H1 (cell line): Measurements from ENCODE around the gene ROBO4. TPM values are rescaled to one million over a fixed set of nuclear protein-coding genes. Genes with fewer than 3 reads are reported as not detected.
A peak's percentile ranks its signal among the peaks of the same experiment; 100 is the strongest.

Source experiments
- CTCF ChIA-PET: fragments of 300-600 bp; sonication (Branson Sonifier 250); formaldehyde crosslinking; loops from one replicate; lab custom pipeline; 2021; ENCODE audit not compliant: partially characterized antibody; lab: Charles Lee
- POLR2A ChIA-PET: fragments of 300-600 bp; sonication (Branson Sonifier 250); formaldehyde crosslinking; loops from one replicate; lab custom pipeline; 2021; ENCODE audit warnings: inconsistent platforms; ENCODE audit not compliant: partially characterized antibody; lab: Charles Lee
- DNase-seq, 2 experiments: peaks; one replicate each; pipeline versions ENCODE4 v3.0.0 to v3.0.0-alpha.2; 2010 to 2022; ENCODE audit warnings: low spot score in 2 of 2, low read depth in 1 of 2, mixed read lengths in 1 of 2
- FAIRE-seq: peaks from 2 replicates; lab custom pipeline; 2011; peaks lifted over from hg19 to GRCh38; lab: Jason Lieb, UNC
- H2AFZ ChIP-seq: 2 replicates; pipeline ENCODE4 v1.8.1; 2012; ENCODE audit warnings: low read length, inconsistent platforms
- H2AK5ac ChIP-seq: 2 replicates; pipeline ENCODE4 v1.6.1; 2013; ENCODE audit warnings: low read depth, low read length
- H2BK120ac ChIP-seq: replicated peaks from 2 replicates; pipeline ENCODE3; 2013; ENCODE audit warnings: low read depth, low read length, inconsistent platforms
- H2BK12ac ChIP-seq: 2 replicates; pipeline ENCODE4 v1.6.1; 2013; ENCODE audit warnings: low read depth, low read length
- H2BK15ac ChIP-seq: 2 replicates; pipeline ENCODE4 v1.6.1; 2013; ENCODE audit warnings: low read length
- H2BK20ac ChIP-seq: 2 replicates; pipeline ENCODE4 v1.6.1; 2013; ENCODE audit warnings: low read length
- H2BK5ac ChIP-seq: 2 replicates; pipeline ENCODE4 v1.6.1; 2013; ENCODE audit warnings: low read depth, low read length
- H3K14ac ChIP-seq: 2 replicates; pipeline ENCODE4 v1.6.1; 2013; ENCODE audit warnings: inconsistent platforms; ENCODE audit not compliant: insufficient read length
- H3K18ac ChIP-seq: 2 replicates; pipeline ENCODE4 v1.6.1; 2013; ENCODE audit warnings: low read length; ENCODE audit errors: extremely low read depth
- H3K23ac ChIP-seq: 2 replicates; pipeline ENCODE4 v1.6.1; 2013; ENCODE audit warnings: inconsistent platforms; ENCODE audit not compliant: insufficient read length
- H3K23me2 ChIP-seq: 2 replicates; pipeline ENCODE4 v1.6.1; 2013; ENCODE audit warnings: low read depth, low read length
- H3K27ac ChIP-seq: 2 replicates; pipeline ENCODE4 v1.6.1; 2011; ENCODE audit warnings: low read depth, low read length, inconsistent platforms
- H3K27me3 ChIP-seq, 4 experiments: replicated peaks in 1 of 4; 1 replicate in 1 of 4; 2 replicates in 3 of 4; pipeline versions ENCODE4 v1.6.1 to v1.8.1; 2011 to 2013; ENCODE audit warnings: low read length in 3 of 4, mild to moderate bottlenecking in 3 of 4, inconsistent platforms in 2 of 4, mixed read lengths in 2 of 4, moderate library complexity in 1 of 4; ENCODE audit not compliant: control insufficient read depth in 3 of 4, insufficient read depth in 3 of 4; ENCODE audit errors: extremely low read depth in 1 of 4
- H3K36me3 ChIP-seq, 4 experiments: 2 replicates each; pipeline versions ENCODE4 v1.6.1 to v1.8.1; 2011 to 2013; ENCODE audit warnings: mild to moderate bottlenecking in 4 of 4, low read length in 3 of 4, moderate library complexity in 2 of 4, control low read depth in 1 of 4, inconsistent platforms in 1 of 4; ENCODE audit not compliant: insufficient read depth in 4 of 4, control insufficient read depth in 2 of 4
- H3K4ac ChIP-seq: replicated peaks from 2 replicates; pipeline ENCODE3; 2013; ENCODE audit warnings: low read length, low read depth, mixed read lengths, inconsistent platforms; ENCODE audit not compliant: insufficient read length
- H3K4me1 ChIP-seq, 4 experiments: replicated peaks in 1 of 4; 1 replicate in 1 of 4; 2 replicates in 3 of 4; pipeline versions ENCODE4 v1.6.1 to v1.8.1; 2011 to 2013; ENCODE audit warnings: low read length in 3 of 4, inconsistent platforms in 2 of 4, mixed read lengths in 1 of 4; ENCODE audit not compliant: insufficient read depth in 4 of 4, control insufficient read depth in 3 of 4
- H3K4me2 ChIP-seq, 2 experiments: 2 replicates each; pipeline versions ENCODE4 v1.6.1 to v1.8.1; 2011 to 2013; ENCODE audit warnings: low read depth in 2 of 2, low read length in 2 of 2, control low read depth in 1 of 2, inconsistent platforms in 1 of 2, mild to moderate bottlenecking in 1 of 2; ENCODE audit not compliant: insufficient read depth in 1 of 2
- H3K4me3 ChIP-seq, 4 experiments: fragments of 200-600, 300-600 bp in 1 of 4; sonication (generic), shearing (Covaris generic), sonication (Bioruptor Twin) in 1 of 4; 2 replicates each; pipeline versions ENCODE4 v1.5.1 to v1.8.1; 2011 to 2016; ENCODE audit warnings: low read length in 4 of 4, low read depth in 3 of 4, control low read depth in 2 of 4, inconsistent platforms in 2 of 4, mild to moderate bottlenecking in 2 of 4, mixed read lengths in 1 of 4, moderate library complexity in 1 of 4; ENCODE audit not compliant: insufficient read depth in 2 of 4; ENCODE audit errors: extremely low read depth in 1 of 4
- H3K56ac ChIP-seq: replicated peaks from 2 replicates; pipeline ENCODE3; 2013; ENCODE audit warnings: low read depth, mild to moderate bottlenecking, mixed read lengths, low read length, inconsistent platforms; ENCODE audit not compliant: insufficient read length
- H3K79me1 ChIP-seq: 2 replicates; pipeline ENCODE4 v1.6.1; 2013; ENCODE audit warnings: low read depth, low read length, control low read depth
- H3K79me2 ChIP-seq, 2 experiments: 2 replicates each; pipeline versions ENCODE4 v1.6.1 to v1.8.1; 2012 to 2013; ENCODE audit warnings: low read length in 2 of 2, mild to moderate bottlenecking in 2 of 2, inconsistent platforms in 1 of 2; ENCODE audit not compliant: insufficient read depth in 2 of 2, control insufficient read depth in 1 of 2
- H3K9ac ChIP-seq, 4 experiments: replicated peaks in 1 of 4; 1 replicate in 1 of 4; 2 replicates in 3 of 4; pipeline versions ENCODE4 v1.6.1 to v1.8.1; 2011 to 2013; ENCODE audit warnings: low read depth in 3 of 4, low read length in 3 of 4, control low read depth in 2 of 4, mild to moderate bottlenecking in 2 of 4, moderate library complexity in 2 of 4, inconsistent platforms in 1 of 4; ENCODE audit errors: extremely low read depth in 1 of 4
- H3K9me3 ChIP-seq, 2 experiments: 2 replicates each; pipeline versions ENCODE4 v1.6.1 to v1.8.1; 2012 to 2013; ENCODE audit warnings: mild to moderate bottlenecking in 2 of 2, moderate library complexity in 2 of 2, control low read depth in 1 of 2, inconsistent platforms in 1 of 2, low read depth in 1 of 2, low read length in 1 of 2, mixed read lengths in 1 of 2; ENCODE audit not compliant: insufficient read depth in 2 of 2
- H4K20me1 ChIP-seq, 2 experiments: replicated peaks in 1 of 2; 2 replicates each; pipeline versions ENCODE3 to v1.8.1; 2011 to 2013; ENCODE audit warnings: inconsistent platforms in 2 of 2, low read length in 2 of 2, mild to moderate bottlenecking in 1 of 2; ENCODE audit not compliant: insufficient read depth in 2 of 2, control insufficient read depth in 1 of 2
- H4K5ac ChIP-seq: 2 replicates; pipeline ENCODE4 v1.6.1; 2013; ENCODE audit warnings: low read length, low read depth, mixed read lengths, inconsistent platforms; ENCODE audit not compliant: insufficient read length
- H4K8ac ChIP-seq: 2 replicates; pipeline ENCODE4 v1.8.0; 2013; ENCODE audit warnings: mild to moderate bottlenecking, moderate library complexity, low read length, inconsistent platforms; ENCODE audit not compliant: insufficient read depth; ENCODE audit errors: extremely low read depth
- H4K91ac ChIP-seq: replicated peaks from 2 replicates; pipeline ENCODE3; 2013; ENCODE audit warnings: low read length, mixed read lengths, inconsistent platforms; ENCODE audit not compliant: insufficient read length
- CBX8 ChIP-seq: fragments of 300-800, 300-1000 bp; sonication (generic); IDR thresholded peaks from 2 replicates; pipeline ENCODE4 v1.7.1; 2016; ENCODE audit warnings: low read depth, low read length, borderline replicate concordance
- RNF2 ChIP-seq: fragments of 200-900, 300-1000 bp; sonication (generic); IDR thresholded peaks from 2 replicates; pipeline ENCODE4 v1.7.1; 2016; ENCODE audit warnings: borderline replicate concordance, low read depth, mild to moderate bottlenecking, antibody characterized with exemption, low read length; ENCODE audit not compliant: poor library complexity, severe bottlenecking; ENCODE audit errors: missing control alignments
- USF2 ChIP-seq: IDR thresholded peaks from 2 replicates; pipeline ENCODE4 v1.6.1; 2011; ENCODE audit warnings: low read length, improper control_type of control experiment
- WGBS, 2 experiments: shearing (Covaris generic) in 1 of 2; methylation state at CpG; one replicate each; pipeline versions ENCODE4 v1.1.6 to v1.1.7; 2013 to 2015; ENCODE audit warnings: low lambda C conversion rate in 2 of 2, mixed read lengths in 2 of 2, inconsistent platforms in 1 of 2, low coverage in 1 of 2, missing lambda C conversion rate in 1 of 2; ENCODE audit not compliant: insufficient replicate concordance in 2 of 2, insufficient coverage in 1 of 2, insufficient read length in 1 of 2; ENCODE audit errors: extremely low coverage in 1 of 2, missing lambda C conversion rate in 1 of 2; 5-methylcytosine and 5-hydroxymethylcytosine counted together
- polyA plus RNA-seq, 7 experiments: library from polyadenylated mRNA; depleted of rRNA in 3 of 7; stranded (reverse) in 5 of 7; unstranded in 2 of 7; fragments of >200 nt in 5 of 7; fragments of 200-250 nt in 2 of 7; gene quantifications; 1 replicate in 5 of 7; 2 replicates in 1 of 7; 4 replicates in 1 of 7; pipeline versions ENCODE4 v1.2.1 to v1.2.3, GENCODE V29; 2011 to 2013; ENCODE audit warnings: missing spikeins in 2 of 7, mixed read lengths in 2 of 7
- total RNA-seq: library from RNA; stranded (reverse); fragmentation: NEBNext Ultra II Directional; extraction: Animal tissue kit (Norgen Biotek cat#: 25700); gene quantifications from 2 replicates; pipeline ENCODE4 v1.2.1, GENCODE V29; 2021

The ROBO4 gene
- total and polyA plus RNA-seq, 2 of the 8 experiments (the other 6 are each of a cell fraction or from before 2014, with no cell fraction given) = 0.03 TPM; not detected in 1

- H2AFZ ChIP-seq = no peak overlapping the region
- no peak overlapping the region for H4K91ac ChIP-seq
- no peak overlapping the region for H4K8ac ChIP-seq
- H2BK120ac ChIP-seq = no peak overlapping the region
- H3K18ac ChIP-seq = no peak overlapping the region
- H3K79me2 ChIP-seq = no peaks in the 10 kb centered on the region
- no peak overlapping the region for H3K4me3 ChIP-seq
- H3K23ac ChIP-seq = no peak overlapping the region
- peaks cover 3 to 26% (median 7%) of the 10 kb centered on the region in 4 experiments for H3K4me1 ChIP-seq
- H3K9me3 ChIP-seq = no peaks in the 10 kb centered on the region
- FAIRE-seq (no peak), DNase-seq (no peak)
- no peak overlapping the region for H3K9ac ChIP-seq
- ChIA-PET CTCF (interaction anchor here (0.8 to 2.1 kb wide), 7 partner anchors 18 to 102 kb away, joined by 3 to 18 read pairs (median 5); partner anchors contain the start of genes NRGN and ROBO3), POLR2A (no interaction called here)
- 0 out of 2 replicates have a peak overlapping the region, but pooled peaks have one; percentile 51 for H2BK20ac ChIP-seq
- peak overlapping the region; percentile 71; the same call in 1 of the 2 replicates for H2AK5ac ChIP-seq
- H3K4ac ChIP-seq = no peak overlapping the region
- H2BK5ac ChIP-seq = no peak overlapping the region
- TF ChIP-seq RNF2 (peak; percentile 74), CBX8 (peak; percentile 33; the same call in 1 of the 2 replicates), USF2 (no peak)
- 16% methylated on average over 2 of the region's 2 CpGs; no CpG with 5 or more reads in 1 of the 2 experiments for WGBS, 2 experiments
- H2BK12ac ChIP-seq = peak overlapping the region; percentile 62; the same call in 1 of the 2 replicates
- no peak overlapping the region for H3K27ac ChIP-seq
- peaks cover 2% of the 10 kb centered on the region; the same call in 1 of the 2 replicates for H3K23me2 ChIP-seq
- H4K5ac ChIP-seq = no peak overlapping the region
- no peak overlapping the region for H3K14ac ChIP-seq
- H3K27me3 ChIP-seq = peaks cover 87 to 98% (median 94%) of the 10 kb centered on the region in 4 experiments
- H3K36me3 ChIP-seq = peaks cover 0 to 5% (median 0%) of the 10 kb centered on the region in 4 experiments; a peak in 1 of 8 replicates
- peaks cover 14 to 34% of the 10 kb centered on the region in 2 experiments for H4K20me1 ChIP-seq
- H3K4me2 ChIP-seq = peak overlapping the region in 1 of 2 experiments; percentile 66; a peak in 1 of 4 replicates
- H2BK15ac ChIP-seq = no peak overlapping the region
- no peaks in the 10 kb centered on the region for H3K79me1 ChIP-seq
- no peak overlapping the region for H3K56ac ChIP-seq
Measured at GRCh38 chr11:124841840-124842239, 55.8 kb downstream of the ROBO4 start.
